GM21786 (cell line): ENCODE results near the gene DIAPH2.
"Not testable (repeated sequence)": the region's sequence is repeated elsewhere in the genome, so short reads cannot be mapped to it uniquely, and the experiment has no call there.

ENCODE experiments used
- ATAC-seq: cut with Tn5 transposase; IDR thresholded peaks from one replicate; pipeline ENCODE4 v1.9.1; 2021; ENCODE audit not compliant: unreplicated experiment

The DIAPH2 gene

GRCh38 chrX:96820935-96821334 is 136.3 kb downstream of the DIAPH2 start:
- ATAC-seq, result no peak

DNA sequence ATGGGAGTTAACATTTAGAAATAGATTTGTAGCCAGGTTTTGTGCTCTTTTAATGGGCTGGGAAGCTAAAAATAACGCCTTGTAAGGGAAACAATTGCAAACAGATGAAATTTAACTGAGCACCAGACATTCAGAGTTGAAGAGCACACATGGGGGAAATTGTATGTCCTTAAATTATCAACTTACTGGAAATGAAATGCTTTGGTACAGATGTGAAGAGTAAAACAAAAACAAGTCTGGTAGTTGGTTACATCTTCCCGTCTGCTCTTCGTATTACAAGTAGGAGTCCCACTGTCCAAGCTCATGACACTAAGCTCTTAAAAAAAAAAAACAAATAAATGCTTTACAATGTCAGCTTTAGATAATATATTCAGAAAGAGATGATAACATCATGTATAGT is 139.5 kb downstream of the DIAPH2 start:
- ATAC-seq, result no peak

DNA sequence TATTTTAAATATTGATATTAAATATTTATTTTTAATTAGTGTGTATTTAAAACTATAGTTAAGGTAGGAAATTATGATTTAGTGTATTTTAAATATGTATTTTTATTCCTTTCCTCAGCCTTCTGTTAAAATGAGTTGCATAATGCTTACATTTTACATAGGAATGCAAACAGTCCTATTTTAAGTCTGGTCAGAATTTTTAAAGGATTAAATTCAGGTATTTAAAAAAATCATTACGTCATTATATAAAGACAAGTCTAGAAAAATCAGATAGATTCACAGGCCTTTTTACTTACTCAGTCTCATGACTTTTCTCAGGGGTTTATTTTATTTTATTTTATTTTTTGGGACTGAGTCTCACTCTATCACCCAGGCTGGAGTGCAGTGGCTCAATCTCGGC is 148.7 kb downstream of the DIAPH2 start:
- ATAC-seq, result no peak

DNA sequence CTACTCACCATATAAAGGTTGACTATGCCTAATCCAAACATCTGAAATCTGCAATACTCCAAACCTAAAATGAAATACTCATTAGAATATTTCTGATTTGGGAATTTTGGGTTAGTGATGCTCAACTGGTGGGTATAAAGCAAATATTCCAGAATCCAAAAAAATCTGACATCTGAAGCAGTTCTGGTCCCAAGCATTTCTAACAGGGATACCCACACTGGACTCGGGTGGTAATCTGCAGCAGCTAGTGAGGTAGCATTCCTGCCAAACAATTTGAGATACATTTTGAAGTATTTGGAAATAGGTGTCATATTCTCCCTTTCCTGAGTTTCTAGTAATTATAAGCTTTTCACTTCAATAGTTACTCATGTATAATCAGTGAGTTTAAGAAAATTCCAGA is 149.5 kb downstream of the DIAPH2 start:
- ATAC-seq, result no peak

GRCh38 chrX:96835660-96836289 is 151.1 kb downstream of the DIAPH2 start:
- ATAC-seq, result peak; percentile 74

GRCh38 chrX:96837808-96838207 is 153.2 kb downstream of the DIAPH2 start:
- no peak for ATAC-seq

- no peak for ATAC-seq
Measured at GRCh38 chrX:96838537-96838936, 153.9 kb downstream of the DIAPH2 start.

DNA sequence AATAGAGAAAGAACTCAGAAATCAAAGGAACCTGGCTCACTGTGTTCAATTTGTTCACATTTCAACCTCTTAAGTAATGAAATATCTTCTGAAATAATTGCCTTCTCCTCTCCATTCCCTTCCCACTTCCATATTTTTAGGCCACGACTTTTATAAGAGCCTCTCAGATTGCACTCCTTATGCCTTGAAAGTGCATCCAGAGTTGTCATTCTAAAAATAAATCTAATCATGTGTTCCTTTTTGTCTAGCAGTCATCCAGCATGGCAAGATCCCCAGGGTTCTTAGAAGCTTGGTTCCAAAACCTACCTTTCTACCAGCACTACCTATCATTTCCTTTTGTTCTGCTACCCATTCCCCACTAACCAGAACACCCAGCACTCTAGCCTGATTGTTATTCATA is 156.7 kb downstream of the DIAPH2 start:
- no peak for ATAC-seq

DNA sequence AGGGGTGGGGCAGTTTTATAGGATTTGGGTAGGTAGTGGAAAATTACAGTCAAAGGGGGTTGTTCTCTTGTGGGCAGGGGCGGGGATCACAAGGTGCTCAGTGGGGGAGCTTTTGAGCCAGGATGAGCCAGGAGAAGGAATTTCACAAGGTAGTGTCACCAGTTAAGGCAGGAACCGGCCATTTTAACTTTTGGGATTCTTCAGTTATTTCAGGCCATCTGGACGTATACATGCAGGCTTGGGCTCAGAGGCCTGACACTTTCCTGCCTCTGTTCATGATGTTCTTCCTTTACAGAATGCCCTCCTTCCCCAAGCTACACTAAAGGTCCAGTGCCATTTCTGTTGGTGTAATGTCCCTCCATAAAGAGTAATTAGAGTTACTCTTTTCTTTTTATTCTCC is 157.2 kb downstream of the DIAPH2 start:
- not testable (repeated sequence) for ATAC-seq

DNA sequence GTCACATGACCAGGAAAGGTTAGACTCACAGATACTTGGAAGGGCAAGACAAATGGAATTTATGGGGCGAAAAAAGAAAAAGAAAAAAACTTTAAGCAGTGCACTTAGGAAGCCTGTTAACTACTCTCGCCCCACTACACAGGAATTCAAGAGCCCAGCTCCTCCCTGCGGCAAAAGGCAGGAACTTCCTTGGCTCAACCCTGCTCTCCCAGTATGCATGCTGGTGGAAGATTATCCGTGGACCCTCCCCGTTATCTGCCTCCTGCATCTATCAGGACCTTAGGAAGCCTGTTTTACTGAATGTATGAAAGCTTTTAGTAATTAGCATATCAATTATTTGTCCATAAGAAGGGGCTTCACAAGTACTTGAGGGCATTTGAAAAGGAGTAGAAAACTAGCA is 158.9 kb downstream of the DIAPH2 start:
- ATAC-seq, result no peak

- no peak for ATAC-seq
Measured at GRCh38 chrX:96846841-96847240, 162.2 kb downstream of the DIAPH2 start.

GRCh38 chrX:96859422-96859821 is 174.8 kb downstream of the DIAPH2 start:
- ATAC-seq, result not testable (repeated sequence)

DNA sequence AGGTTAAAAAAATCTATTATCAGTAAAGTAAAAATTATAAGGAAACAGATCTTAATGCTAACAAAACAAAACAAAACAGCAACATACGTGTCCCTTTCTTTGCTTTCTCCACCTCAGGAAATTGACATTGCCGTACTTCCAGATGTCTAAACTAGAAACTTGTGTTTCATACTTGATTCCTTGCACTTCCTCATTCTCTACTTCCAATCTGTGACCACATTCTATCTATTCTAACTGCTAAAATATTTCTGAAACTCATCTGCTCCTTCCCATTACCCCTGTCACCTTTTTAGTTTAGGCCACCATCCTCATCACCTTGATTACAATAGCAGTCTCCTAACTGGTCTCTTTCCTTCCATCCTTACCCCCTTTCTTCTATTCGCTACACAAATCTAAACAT is 176.6 kb downstream of the DIAPH2 start:
- no peak for ATAC-seq

DNA sequence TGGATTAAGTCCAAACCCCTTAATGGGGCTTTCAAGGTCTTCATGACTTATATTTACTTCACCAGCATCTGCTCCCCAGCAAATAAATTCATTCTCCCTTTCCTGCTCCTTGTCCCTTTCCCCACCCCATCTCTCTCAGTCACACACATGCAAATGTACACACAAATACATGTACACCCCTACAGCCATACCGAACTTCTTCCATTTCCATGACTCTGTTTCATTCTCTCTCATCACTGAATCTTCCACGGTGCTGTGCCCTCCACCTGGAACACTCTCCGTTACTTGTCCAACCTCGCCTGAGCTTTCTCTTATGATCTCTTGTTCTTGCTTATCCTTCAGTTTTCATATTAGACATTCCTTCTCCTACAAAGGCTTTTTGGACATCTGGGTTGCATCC is 177.0 kb downstream of the DIAPH2 start:
- no peak for ATAC-seq

DNA sequence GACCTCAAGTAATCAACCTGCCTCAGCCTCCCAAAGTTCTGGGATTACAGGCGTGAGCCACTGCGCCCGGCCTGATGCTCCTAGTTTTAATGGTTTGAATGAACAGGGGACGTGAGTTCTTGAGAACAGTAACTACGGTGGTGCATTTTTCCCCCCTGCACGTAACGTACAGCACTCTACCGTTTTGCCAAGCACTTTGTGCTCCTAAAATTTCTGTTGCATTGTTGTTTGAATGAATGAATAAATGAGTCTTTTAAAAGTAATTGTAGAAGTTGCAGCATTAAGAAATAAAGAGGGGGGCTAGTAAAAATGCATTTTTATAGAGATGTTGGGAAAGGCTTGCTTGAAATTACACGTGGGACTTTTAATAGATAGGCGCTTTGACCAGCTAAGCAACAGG is 199.0 kb downstream of the DIAPH2 start, which contains the start of gene RPA4:
RPA4 (plus strand) TSS at position 301 of the 400 bp plus-strand sequence. CDS start 403 bp downstream, outside the sequence.
- no peak for ATAC-seq

DNA sequence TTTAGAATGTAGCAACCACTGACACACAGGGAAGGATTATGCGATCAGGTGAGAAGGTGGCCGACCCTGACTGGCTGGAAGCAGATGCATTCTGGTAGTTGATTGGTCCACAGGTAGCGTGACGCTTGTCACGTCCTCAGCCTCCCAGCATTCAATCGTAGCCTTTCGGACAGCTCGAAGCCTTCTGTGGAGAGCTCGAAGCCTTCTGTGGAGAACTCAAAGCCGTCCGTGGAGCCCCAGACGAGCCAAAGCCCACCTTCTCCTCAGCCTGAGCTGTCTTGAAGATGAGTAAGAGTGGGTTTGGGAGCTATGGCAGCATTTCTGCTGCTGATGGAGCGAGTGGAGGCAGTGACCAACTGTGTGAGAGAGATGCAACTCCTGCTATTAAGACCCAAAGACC is 199.4 kb downstream of the DIAPH2 start:
- ATAC-seq, result no peak

DNA sequence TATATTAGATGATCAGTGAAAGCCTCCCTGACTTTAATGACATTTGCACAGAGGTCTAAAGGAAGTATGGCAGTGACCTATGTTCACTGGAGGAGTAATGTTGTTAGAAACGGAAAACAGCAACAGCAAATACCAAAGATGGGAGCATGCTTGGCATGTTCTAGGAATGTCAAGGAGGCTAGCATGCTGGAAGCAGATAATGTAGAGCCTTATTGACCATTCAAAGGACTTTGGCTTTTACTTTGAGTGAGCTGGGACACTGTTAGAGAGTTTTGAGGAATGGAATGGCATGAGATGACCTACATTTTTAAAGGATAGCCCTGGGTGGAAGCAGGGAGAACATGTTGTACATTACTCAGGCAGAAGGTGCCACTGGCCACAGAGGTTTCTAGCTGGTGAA is 205.1 kb downstream of the DIAPH2 start:
- no peak for ATAC-seq

DNA sequence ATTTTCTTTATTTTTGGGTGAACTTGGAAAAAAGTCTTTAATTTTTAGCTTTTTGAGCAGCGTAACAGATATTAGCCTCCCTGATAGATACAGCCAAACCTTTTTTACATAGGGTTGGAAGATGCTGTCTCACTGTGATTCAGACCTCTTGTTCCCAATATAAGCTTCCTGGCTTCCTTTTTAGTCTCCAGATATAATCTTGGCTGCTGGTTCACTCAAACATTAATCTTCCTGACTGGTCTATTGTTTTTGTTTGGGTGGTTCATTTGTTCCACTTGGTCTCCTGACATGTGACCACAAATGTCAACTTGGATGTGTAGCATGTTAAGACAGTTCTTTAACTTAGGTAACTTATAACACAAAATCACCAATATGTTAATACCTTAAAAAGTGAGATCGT is 222.1 kb downstream of the DIAPH2 start:
- no peak for ATAC-seq

GRCh38 chrX:96907516-96908272 is 223.1 kb downstream of the DIAPH2 start:
- no peak for ATAC-seq

GRCh38 chrX:96909291-96909690 is 224.6 kb downstream of the DIAPH2 start:
- ATAC-seq, result no peak

- no peak for ATAC-seq
Measured at GRCh38 chrX:96918864-96919263, 234.2 kb downstream of the DIAPH2 start.

DNA sequence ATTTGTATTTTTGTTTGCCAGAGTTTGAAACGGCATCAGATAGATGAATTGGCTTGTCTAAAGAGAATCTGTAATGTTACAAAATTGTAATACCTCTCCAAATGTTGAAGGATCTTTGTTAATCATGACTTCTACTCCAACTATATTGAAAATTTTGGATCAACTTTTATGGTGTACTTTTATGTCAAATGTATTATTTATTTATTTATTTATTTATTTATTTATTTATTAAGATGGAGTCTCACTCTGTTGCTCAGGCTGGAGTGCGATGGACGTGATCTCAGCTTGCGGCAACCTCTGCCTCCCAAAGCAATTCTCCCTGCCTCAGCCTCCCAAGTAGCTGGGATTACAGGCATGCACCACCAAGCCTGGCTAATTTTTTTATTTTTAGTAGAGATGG is 235.0 kb downstream of the DIAPH2 start:
- ATAC-seq, result no peak

GRCh38 chrX:96924581-96924980 is 239.9 kb downstream of the DIAPH2 start:
- no peak for ATAC-seq
